Muscle of leg (tissue), 11 donors: ENCODE measurements around the gene SHBG. TPM values are rescaled to one million over a fixed set of nuclear protein-coding genes. Genes with fewer than 3 reads are reported as not detected.
"Not testable (repeated sequence)": the region's sequence is repeated elsewhere in the genome, so short reads cannot be mapped to it uniquely, and the experiment has no call there.

ENCODE experiments used
- DNase-seq: peaks from one replicate; pipeline ENCODE4 v3.0.0; 2013
- H3K27ac ChIP-seq: one replicate; pipeline ENCODE4 v1.5.1; 2013; ENCODE audit warnings: mild to moderate bottlenecking, low read length, control low read depth
- H3K27me3 ChIP-seq: one replicate; pipeline ENCODE4 v1.6.1; 2013; ENCODE audit warnings: low read length; ENCODE audit not compliant: control insufficient read depth, insufficient read depth
- H3K36me3 ChIP-seq: one replicate; pipeline ENCODE4 v1.6.1; 2013; ENCODE audit warnings: low read length; ENCODE audit not compliant: control insufficient read depth, insufficient read depth
- H3K4me1 ChIP-seq: one replicate; pipeline ENCODE4 v1.6.1; 2013; ENCODE audit warnings: low read length; ENCODE audit not compliant: control insufficient read depth, insufficient read depth
- H3K4me3 ChIP-seq: one replicate; pipeline ENCODE4 v1.5.1; 2013; ENCODE audit warnings: low read length, control low read depth
- H3K9me3 ChIP-seq: replicated peaks from 2 replicates; pipeline ENCODE4 v1.6.1; 2013; ENCODE audit warnings: low read depth, low read length; ENCODE audit not compliant: control insufficient read depth
- WGBS: methylation state at CpG from one replicate; pipeline ENCODE4 v1.1.5; 2013; ENCODE audit warnings: missing lambda C conversion rate; ENCODE audit not compliant: insufficient coverage; 5-methylcytosine and 5-hydroxymethylcytosine counted together
- polyA plus RNA-seq, 8 donors: library from polyadenylated mRNA; unstranded; fragments of 120-200 nt; gene quantifications; one replicate each; pipeline versions ENCODE4 v1.2.1 to v1.2.3, GENCODE V29; 2013; ENCODE audit warnings: inconsistent platforms in 1 of 8, low replicate concordance in 1 of 8; ENCODE audit not compliant: insufficient read length in 8 of 8, insufficient read depth in 1 of 8
- total RNA-seq: library from RNA; stranded (reverse); fragments of 120-200 nt; gene quantifications from one replicate; pipeline ENCODE4 v1.2.4, GENCODE V29; 2013

The SHBG gene
- total and polyA plus RNA-seq, 9 donors: 0.58 to 1.5 (median 1.1) TPM

DNA sequence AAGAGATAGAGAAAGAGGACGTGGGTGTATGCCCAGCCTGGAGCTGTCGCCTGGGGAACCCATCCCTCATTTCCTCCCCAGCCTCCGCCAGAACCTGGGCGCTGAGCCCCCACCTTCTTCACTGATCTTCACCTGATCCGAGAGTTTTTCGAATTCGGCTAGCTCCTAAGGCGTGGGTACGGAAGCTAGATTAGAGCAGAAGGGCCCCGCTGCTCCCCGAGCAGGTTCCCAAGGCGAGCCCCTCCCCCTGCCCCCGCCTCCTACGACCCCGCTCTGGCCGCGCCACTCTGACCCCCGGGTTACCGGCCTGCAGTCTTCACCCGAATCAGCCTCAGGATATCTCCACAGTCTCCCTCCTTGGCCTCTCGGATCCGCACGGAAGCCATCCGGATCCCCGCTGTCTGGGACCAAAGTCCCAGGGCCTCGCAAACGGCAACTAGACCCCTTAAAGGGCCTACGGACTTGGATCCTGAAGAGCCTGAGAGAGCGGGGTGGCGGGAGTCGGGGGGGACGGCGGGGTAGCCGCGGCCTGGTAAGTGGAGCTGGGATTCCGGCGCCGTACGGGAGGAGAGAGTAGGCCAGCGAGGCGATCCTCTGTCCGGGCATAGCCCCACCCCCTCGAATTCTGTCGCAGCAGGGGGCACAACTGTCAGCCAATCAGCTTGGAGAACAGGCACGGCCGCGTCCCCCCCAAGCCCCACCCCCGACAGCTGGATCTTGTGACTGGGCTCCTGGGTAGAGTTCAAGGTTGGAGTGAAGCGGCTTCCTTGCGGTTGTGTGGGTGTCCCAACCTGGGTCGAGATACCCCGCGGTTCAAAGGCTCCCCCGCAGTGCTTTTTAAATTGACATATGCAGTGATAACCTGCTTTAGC is 2.4 kb upstream of the SHBG start, which contains the start of gene SAT2:
SAT2 (minus strand) TSS at position 572 of the 872 bp plus-strand sequence; CDS start at position 386, 186 bp downstream.
- WGBS: 0% methylated on average over 26 of the region's 54 CpGs
- Histone ChIP-seq H3K4me1 (peaks cover 14% of the 10 kb centered on the region), H3K36me3 (peaks cover 6% of the 10 kb centered on the region), H3K9me3 (no peaks in the 10 kb centered on the region), H3K27me3 (no peaks in the 10 kb centered on the region), H3K27ac (peak within 1 kb of the TSS; percentile 98), H3K4me3 (peak within 1 kb of the TSS; percentile 87)
- peak; percentile 98 for DNase-seq

DNA sequence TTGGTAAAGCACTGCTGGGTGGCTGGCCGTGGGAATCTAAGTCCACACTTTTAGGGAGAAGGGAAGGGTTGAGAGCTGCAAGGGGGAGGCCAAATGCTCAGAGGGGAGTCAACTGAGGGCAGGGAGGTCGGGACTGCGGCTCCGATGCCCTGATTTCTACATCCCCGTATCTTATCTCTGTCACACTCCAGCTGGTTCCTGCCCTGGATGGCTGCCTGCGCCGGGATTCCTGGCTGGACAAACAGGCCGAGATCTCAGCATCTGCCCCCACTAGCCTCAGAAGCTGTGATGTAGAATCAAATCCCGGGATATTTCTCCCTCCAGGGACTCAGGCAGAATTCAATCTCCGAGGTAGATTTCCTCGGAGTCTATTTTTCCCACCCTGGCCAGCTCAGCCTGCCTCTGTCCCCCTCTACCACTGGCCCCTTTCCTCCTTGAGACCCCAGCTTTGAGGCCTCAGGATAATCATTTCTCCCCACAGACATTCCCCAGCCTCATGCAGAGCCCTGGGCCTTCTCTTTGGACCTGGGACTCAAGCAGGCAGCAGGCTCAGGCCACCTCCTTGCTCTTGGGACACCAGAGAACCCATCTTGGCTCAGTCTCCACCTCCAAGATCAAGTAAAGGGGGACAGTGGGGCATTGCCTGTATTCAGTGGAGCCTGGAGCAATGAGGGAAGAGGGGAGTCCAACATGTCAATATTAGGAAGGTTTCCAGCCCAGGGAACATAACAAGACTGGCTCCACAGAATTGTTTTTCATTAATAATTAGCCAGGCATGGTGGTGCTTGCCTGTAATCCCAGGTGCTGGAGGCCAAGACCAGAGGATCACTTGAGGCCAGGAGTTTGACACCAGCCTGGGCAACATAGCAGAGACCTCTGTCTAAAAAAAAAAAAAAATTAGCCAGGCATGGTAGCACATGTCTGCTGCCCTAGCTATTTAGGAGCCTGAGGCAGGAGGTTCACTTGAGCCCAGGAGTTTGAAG is 1.8 kb downstream of the SHBG start:
- no peak for DNase-seq
- 77% methylated on average over 11 of the region's 11 CpGs for WGBS
- H3K27me3 ChIP-seq: peaks cover 5% of the 10 kb centered on the region

DNA sequence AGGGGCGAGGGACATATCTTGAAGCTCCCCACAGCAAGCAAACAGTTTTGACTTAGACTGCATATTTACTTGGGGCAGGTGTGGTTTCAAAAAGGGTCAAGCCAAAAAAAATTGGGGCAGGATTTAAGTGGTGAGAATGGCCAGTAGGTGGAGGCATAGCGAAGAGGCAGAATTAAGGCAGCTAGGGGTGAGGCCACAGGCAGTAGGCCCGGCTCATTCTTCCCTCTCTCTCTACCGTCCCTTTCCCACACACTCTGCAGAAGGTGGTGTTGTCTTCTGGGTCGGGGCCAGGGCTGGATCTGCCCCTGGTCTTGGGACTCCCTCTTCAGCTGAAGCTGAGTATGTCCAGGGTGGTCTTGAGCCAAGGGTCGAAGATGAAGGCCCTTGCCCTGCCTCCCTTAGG is 2.6 kb downstream of the SHBG start:
- DNase-seq: no peak
- Histone ChIP-seq H3K36me3 (no peaks in the 10 kb centered on the region), H3K4me3 (no peak overlapping the region), H3K27me3 (peaks cover 5% of the 10 kb centered on the region), H3K27ac (no peak overlapping the region), H3K4me1 (peaks cover 8% of the 10 kb centered on the region), H3K9me3 (no peaks in the 10 kb centered on the region)
- no CpG with 5 or more reads among the region's 6 CpGs for WGBS

More for the DNA sequence above, 1.8 kb downstream of the SHBG start:
- no peaks in the 10 kb centered on the region for H3K36me3 ChIP-seq
- no peaks in the 10 kb centered on the region for H3K9me3 ChIP-seq
- no peak overlapping the region for H3K4me3 ChIP-seq
- no peak overlapping the region for H3K27ac ChIP-seq
- peaks cover 12% of the 10 kb centered on the region for H3K4me1 ChIP-seq

DNA sequence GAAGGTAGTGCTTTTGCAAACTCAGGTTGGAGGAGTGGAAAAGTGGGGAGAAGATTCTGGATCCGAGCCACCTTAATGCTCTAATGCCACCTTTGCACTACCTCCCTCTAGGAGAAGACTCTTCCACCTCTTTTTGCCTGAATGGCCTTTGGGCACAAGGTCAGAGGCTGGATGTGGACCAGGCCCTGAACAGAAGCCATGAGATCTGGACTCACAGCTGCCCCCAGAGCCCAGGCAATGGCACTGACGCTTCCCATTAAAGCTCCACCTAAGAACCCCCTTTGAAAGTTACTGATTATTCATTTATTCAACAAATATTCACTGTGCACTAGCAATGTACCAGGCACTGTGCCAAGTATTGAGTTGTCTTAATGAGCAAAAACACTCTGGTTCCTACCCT is 3.2 kb downstream of the SHBG start:
- no CpG with 5 or more reads among the region's 2 CpGs for WGBS
- no peak for DNase-seq

GRCh38 chr17:7634384-7634783 is 4.4 kb downstream of the SHBG start:
- peak; percentile 85 for DNase-seq
- no peaks in the 10 kb centered on the region for H3K36me3 ChIP-seq
- peaks cover 4% of the 10 kb centered on the region for H3K4me1 ChIP-seq
- H3K27me3 ChIP-seq: peaks cover 5% of the 10 kb centered on the region
- 42% methylated on average over 2 of the region's 5 CpGs for WGBS
- H3K4me3 ChIP-seq: no peak overlapping the region
- H3K27ac ChIP-seq: no peak overlapping the region
- no peaks in the 10 kb centered on the region for H3K9me3 ChIP-seq

More for the DNA sequence above, 3.2 kb downstream of the SHBG start:
- Histone ChIP-seq H3K36me3 (no peaks in the 10 kb centered on the region), H3K4me1 (peaks cover 5% of the 10 kb centered on the region), H3K9me3 (no peaks in the 10 kb centered on the region), H3K27ac (no peak overlapping the region), H3K27me3 (peaks cover 5% of the 10 kb centered on the region), H3K4me3 (no peak overlapping the region)

- no peak overlapping the region for H3K4me3 ChIP-seq
- peaks cover 4% of the 10 kb centered on the region for H3K4me1 ChIP-seq
- DNase-seq: no peak
- no peaks in the 10 kb centered on the region for H3K36me3 ChIP-seq
- no peak overlapping the region for H3K27ac ChIP-seq
- no peaks in the 10 kb centered on the region for H3K9me3 ChIP-seq
- peaks cover 5% of the 10 kb centered on the region for H3K27me3 ChIP-seq
- 56% methylated on average over 4 of the region's 5 CpGs for WGBS
Observed at GRCh38 chr17:7636163-7636562, 6.2 kb downstream of the SHBG start.

DNA sequence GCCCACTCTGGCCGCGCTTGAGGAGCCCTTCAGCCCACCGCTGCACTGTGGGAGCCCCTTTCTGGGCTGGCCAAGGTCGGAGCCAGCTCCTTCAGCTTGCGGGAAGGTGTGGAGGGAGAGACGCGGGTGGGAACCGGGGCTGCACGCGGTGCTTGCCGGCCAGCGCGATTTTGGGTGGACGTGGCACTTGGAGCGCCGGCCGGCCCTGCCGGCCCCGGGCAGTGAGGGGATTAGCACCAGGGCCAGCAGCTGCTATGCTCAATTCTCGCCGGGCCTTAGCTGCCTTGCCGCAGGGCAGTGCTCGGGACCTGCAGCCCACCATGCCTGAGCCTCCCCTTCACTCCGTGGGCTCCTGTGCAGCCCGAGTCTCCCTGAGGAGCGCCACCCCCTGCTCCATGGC is 10.8 kb downstream of the SHBG start:
- no peak for DNase-seq
- Histone ChIP-seq H3K4me3 (no peak overlapping the region), H3K4me1 (no peaks in the 10 kb centered on the region), H3K9me3 (no peaks in the 10 kb centered on the region), H3K27ac (no peak overlapping the region), H3K27me3 (no peaks in the 10 kb centered on the region), H3K36me3 (no peaks in the 10 kb centered on the region)
- 91% methylated on average over 25 of the region's 26 CpGs for WGBS

DNA sequence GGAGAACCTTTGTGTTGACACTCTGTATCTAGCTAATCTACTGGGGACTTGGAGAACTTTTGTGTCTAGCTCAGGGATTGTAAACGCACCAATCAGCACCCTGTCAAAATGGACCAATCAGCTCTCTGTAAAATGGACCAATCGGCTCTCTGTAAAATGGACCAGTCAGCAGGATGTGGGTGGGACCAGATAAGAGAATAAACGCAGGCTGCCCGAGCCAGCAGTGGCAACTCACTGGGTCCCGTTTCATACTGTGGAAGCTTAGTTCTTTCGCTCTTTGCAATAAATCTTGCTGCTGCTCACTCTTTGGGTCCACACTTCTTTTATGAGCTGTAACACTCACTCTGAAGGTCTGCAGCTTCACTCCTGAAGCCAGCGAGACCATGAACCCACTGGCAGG is 11.7 kb downstream of the SHBG start:
- H3K36me3 ChIP-seq, H3K27me3 ChIP-seq, DNase-seq, H3K4me3 ChIP-seq, H3K4me1 ChIP-seq, H3K9me3 ChIP-seq, H3K27ac ChIP-seq: not testable (repeated sequence)
- WGBS: 51% methylated on average over 6 of the region's 7 CpGs

DNA sequence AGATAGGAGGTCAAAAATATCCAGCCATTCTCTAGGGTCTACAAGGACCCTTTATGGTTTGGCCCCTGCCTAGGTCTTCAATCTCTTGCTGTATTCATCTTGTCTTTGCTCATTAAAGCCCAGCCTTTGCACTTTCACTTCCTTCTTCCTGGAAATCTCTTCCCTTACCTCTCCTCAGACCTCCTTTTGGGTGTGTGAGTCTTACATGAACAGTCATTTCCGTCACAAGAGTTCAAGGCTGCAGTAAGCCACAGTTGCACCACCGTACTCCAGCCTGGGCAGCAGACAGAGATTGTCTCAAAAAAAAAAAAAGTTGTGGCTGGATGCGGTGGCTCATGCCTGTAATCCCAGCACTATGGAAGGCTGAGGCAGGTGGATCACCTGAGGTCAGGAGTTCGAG is 14.8 kb downstream of the SHBG start:
- Histone ChIP-seq H3K9me3 (no peaks in the 10 kb centered on the region), H3K27me3 (no peaks in the 10 kb centered on the region), H3K4me1 (no peaks in the 10 kb centered on the region), H3K36me3 (no peaks in the 10 kb centered on the region), H3K27ac (no peak overlapping the region), H3K4me3 (no peak overlapping the region)
- WGBS: 100% methylated on average over 2 of the region's 4 CpGs
- DNase-seq: no peak

- no peaks in the 10 kb centered on the region for H3K9me3 ChIP-seq
- no peak overlapping the region for H3K4me3 ChIP-seq
- DNase-seq: peak; percentile 68
- peaks cover 12% of the 10 kb centered on the region for H3K4me1 ChIP-seq
- WGBS: 38% methylated on average over 5 of the region's 9 CpGs
- H3K27me3 ChIP-seq: peaks cover 13% of the 10 kb centered on the region
- H3K27ac ChIP-seq: no peak overlapping the region
- no peaks in the 10 kb centered on the region for H3K36me3 ChIP-seq
Observed at GRCh38 chr17:7646457-7646856, 16.5 kb downstream of the SHBG start.
